Sigmoid colon (tissue), 4 donors: ENCODE measurements around the gene PLCH1.

Source experiments
- CTCF ChIP-seq, 4 experiments: fragments of 450-650 bp in 3 of 4; fragments of 200-600 bp in 1 of 4; IDR thresholded peaks; one replicate each; pipeline ENCODE4 v1.5.1; 2016 to 2019; ENCODE audit warnings: antibody characterized with exemption in 4 of 4, mild to moderate bottlenecking in 3 of 4, moderate library complexity in 2 of 4
- POLR2AphosphoS5 ChIP-seq, 4 donors: sonication (generic); formaldehyde crosslinking; IDR thresholded peaks; one replicate each; pipeline ENCODE4 v1.6.1; 2017; ENCODE audit warnings: antibody characterized with exemption in 4 of 4

GRCh38 chr3:155658006-155658405 is 86.9 kb downstream of the PLCH1 start:
- TF ChIP-seq CTCF (IDR thresholded peaks at IDR 0.05) (no peak), POLR2AphosphoS5 (IDR thresholded peaks at IDR 0.05) (no peak)
